Skin epidermis (tissue), 12 donors: Measurements from ENCODE around the gene CHTF18.

Source experiments
- H3K27ac ChIP-seq, 21 experiments: fragments of 200-600 bp; sonication (generic) in 11 of 21; one replicate each; pipeline ENCODE4 v1.5.0; 2020; ENCODE audit warnings: mild to moderate bottlenecking in 3 of 21, inconsistent platforms in 2 of 21, moderate library complexity in 2 of 21
- H3K4me3 ChIP-seq, 7 experiments: fragments of 200-600 bp; sonication (generic) in 2 of 7; one replicate each; pipeline ENCODE4 v1.5.0; 2020; ENCODE audit warnings: inconsistent platforms in 2 of 7, mild to moderate bottlenecking in 2 of 7, moderate library complexity in 1 of 7

Gene CHTF18

DNA sequence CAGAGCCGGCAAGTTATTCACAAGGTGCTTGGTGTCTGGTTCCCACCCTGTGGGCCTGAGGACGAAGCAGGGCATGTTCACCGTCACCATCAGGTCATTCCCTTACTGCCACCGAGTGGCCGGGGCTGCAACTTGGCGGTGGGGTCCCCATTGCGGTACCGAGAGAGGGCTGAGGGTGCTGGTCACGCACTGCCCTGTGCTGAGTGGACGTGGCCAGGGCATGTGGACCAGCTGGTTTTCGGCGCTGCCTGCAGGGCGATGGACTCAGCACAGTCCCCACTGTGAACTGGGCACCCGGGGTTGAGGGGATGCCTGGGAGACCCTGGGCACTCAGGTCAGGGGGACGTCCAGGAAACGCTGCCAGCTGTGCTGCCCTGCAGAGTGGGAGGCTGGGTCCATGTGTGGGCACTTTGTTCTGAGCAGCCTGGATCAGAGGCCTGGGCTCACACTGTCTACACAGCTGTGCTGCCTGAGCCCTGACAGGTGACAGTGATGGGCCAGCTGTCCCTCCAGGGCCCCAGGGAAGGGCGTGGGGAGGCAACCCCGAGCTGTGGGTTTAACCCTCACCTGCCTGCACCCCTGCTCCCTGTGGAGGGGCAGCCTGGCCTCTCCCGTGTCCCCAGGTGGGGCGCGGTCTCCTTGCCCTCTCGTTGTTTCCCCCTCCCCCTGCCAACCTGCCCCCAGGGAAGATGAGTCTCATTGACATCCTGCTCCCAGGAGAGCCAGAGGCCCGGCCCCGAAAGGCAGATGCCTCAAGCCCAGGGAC is 51.4 kb downstream of the CHTF18 start:
- no peak overlapping the region for H3K27ac ChIP-seq
- H3K4me3 ChIP-seq, result no peak overlapping the region

DNA sequence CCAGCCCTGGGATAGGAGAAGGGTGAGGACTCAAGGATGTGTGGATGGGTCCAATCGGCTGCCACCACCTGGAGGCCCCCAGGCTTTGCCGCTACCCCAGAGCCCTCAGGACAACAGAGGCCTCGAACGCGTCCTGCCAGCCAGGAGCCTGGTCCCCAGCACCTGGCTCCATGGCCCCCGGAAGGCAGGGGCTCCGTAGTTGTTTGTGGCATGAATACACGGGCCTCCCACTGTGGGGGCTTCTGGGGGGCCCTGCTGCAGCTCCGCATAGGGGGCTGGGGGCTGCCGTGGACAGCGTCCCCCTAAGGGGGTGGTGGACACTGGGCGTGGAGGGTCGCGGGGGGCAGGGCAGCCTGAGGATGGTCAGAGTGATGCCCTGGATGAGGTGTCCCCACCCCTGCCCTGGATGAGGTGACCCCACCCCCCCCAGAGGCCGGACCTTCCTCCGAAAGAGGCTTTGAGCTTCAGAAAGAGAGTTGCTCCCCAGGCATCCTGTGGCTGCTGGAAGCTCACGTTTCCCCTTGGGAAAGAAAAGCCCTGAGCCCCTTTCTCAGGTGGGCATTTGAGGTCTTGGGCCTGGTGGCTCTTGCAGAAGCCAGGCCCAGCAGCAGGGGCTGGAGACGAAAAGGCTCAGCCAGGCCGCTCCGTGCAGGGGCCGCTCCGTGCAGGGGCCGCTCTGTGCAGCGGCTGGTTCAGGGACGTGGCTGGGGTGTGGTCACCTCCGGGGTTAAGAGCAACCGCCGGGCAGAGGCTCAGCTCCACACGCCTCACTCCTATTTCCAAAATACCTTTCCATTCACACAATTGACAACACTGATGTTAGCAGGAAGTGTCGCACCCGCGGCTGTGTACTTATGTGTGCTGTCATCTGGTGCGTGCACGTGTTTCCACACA is 52.4 kb downstream of the CHTF18 start:
- Histone ChIP-seq H3K4me3 (no peak overlapping the region), H3K27ac (no peak overlapping the region)

DNA sequence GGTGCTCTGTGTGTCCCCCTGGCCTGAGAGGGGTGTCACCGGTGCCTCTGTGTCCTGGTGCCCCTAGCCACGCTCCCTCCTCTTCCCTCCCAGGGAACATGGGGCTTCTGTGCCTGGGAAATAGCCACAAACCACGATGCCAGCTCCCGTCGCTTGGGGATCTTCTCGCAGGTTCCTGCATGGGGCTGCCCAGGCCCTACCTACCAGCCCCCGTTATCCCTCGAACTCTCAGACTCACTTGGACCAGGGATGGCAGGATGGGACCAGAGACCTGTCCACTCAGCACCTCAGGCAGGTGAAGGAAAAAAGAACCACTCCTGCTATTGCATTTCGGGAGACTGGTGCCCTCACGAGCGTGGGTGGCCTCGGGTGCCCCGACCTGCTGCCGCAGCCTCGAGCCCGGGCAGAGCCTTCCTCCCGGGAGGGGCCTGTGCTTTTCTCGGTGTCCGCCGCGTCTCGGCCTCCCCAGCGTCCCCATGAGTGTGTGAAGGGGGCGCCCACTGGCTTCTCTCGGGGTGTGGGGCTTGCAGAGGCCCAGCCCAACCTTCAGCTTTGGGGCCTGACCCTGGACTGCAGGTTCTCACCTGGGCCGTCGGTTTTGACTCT is 53.1 kb downstream of the CHTF18 start:
- Histone ChIP-seq H3K4me3 (no peak overlapping the region), H3K27ac (no peak overlapping the region)

DNA sequence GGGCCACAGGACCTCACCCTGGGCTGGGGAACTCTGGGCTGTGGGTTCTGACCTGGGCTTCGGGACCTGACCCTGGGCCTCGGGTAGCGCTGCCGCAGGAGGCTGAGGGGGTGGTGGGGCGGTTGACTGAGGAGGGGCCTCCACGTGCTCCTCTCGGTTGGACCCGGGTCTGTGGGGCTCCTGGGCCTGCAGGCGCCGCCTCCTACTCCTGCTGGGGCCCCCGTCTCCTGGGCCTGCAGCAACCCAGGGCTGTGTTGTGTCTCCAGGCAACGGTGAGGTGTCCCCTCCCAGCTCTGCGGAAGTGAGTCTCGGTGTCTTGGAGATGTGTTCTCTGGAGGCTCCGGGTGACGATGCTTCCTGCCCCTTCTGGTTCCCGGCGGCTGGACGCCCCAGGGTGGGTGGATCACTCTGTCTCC is 53.6 kb downstream of the CHTF18 start:
- Histone ChIP-seq H3K27ac (no peak overlapping the region), H3K4me3 (no peak overlapping the region)

DNA sequence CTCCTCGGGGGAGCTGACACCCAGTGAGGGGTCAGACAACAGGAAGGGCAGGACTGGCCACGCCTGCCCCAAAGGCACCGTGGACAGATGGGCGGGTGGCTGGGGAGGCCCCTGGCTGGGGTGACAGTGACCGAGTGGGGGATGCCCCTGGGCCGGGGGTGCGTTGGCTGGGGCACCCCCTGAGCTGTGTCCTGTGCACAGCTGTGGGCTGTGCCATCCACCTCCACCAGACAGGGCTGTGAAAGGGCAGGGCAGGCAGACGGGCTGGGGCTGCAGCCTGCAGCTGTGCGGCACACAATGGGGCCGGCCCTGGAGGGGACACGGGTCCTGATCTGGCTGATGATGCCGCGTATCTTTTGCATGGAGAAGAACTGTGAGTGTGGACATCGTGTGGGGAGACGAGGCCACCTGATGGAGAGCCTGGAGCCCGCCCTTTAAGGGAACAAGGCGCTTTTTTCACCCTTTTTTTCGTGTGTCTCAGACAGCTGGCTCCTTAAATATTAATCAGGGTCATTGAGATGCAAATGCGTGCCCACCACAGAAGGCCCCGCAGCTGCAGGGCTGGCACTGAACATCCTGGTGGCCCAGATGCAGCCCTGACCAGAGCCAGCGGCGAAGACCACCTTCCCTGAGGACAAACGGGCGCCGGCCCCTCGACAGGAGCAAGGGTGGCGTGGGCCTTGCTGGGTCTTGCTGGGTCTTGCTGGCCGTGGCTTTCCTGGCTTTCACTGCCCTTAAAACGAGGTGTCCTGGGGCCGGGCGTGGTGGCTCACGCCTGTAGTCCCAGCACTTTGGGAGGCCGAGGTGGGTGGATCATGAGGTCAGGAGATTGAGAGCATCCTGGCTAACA is 54.5 kb downstream of the CHTF18 start:
- H3K27ac ChIP-seq, result no peak overlapping the region

DNA sequence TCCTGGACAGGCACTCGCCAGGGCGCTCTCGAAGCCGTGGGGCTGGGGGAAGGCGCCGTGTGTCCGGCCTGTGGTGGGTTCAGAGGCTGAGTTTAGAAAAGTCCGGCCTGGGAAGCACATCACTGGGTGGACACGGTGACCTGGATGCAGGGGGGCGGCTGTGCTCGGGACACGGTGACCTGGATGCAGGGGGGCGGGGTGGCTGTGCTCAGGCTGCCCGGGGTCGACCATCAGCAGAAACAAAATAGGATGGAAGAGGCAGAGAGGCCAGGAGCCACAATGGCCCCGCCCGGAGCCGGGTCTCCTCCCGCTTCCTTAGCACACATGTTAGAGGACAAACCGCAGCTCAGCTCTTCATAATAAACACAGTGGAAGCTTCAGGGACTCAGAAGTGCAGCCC is 55.4 kb downstream of the CHTF18 start:
- H3K27ac ChIP-seq, result no peak overlapping the region
- no peak overlapping the region for H3K4me3 ChIP-seq

More for the DNA sequence above, 54.5 kb downstream of the CHTF18 start:
- no peak overlapping the region for H3K4me3 ChIP-seq

DNA sequence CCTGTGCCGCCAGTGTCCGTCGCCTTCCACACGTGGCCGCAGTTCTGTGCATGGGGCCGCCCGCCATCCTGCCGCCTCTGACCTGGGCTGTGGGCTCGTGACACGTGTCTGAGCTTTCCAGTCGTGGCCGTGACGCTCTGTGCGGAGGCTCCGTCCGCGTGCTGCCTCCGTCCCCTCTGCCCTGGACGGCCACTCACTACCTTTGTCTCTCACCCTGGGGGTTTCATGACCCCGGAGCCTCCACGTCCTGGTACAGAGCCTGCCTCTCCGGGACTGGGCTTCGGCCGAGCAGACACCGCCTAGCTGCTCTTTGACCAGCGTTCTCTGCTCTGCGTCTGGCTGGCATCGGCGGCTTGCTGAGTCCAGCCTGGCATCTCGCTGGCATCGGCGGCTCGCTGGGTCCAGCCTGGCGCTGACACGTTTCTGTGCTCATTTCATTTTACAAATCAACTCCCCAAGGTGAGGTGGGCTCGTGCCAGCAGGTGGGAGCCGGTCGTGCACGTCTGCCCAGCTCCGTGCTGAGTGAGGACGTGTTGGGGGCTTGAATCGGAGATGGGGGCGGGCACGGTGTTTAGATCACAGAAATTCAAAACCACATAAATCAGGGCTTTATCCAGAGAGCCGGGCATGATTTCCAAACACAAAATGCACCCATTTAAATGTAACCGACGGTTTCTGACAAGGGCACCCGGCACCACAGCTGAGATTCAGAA is 56.4 kb downstream of the CHTF18 start:
- Histone ChIP-seq H3K27ac (no peak overlapping the region), H3K4me3 (no peak overlapping the region)

DNA sequence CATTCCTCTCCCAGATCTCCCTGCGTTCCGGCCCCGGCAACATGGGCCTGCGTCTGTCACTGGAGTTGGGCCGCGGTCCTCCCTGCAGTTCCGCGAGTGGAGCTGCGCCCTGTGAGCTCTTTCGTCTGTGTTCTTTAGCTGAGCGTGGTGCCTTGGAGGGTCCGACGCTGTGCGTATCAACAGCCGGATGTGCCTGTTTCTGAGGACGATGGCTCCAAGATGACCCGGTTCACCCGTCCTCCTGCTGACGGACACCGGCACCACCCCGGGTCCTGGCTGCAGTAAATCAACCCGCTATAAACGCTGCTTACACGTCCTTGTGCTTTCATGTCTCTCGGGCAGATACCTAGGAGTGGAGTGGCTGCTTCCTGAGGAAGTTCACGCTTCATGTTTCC is 56.9 kb downstream of the CHTF18 start:
- Histone ChIP-seq H3K27ac (no peak overlapping the region), H3K4me3 (no peak overlapping the region)

DNA sequence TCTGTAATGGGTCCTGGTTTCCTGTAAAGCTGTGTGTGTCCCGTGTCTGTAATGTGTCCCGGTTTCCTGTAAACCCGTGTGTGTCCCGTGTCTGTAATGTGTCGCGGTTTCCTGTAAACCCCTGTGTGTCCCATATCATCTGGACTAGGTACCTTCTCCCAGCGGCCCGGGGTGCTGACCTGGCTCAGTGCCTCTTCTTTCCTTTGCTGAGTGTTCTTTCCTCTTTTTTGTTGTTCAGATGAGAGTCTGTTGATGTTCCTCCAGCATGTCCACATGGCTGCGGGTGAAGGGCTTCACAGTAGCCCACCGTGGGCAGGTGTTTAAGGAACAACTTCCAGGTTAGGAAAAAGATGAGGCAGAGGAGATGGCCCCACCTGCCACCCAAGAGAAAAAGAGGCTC is 58.7 kb downstream of the CHTF18 start:
- no peak overlapping the region for H3K27ac ChIP-seq
- H3K4me3 ChIP-seq, result no peak overlapping the region
